ENCODE results near the gene DLGAP4.

GRCh38 chr20:36370991-36371790 lies 65.1 kb downstream of the DLGAP4 start:
- TF ChIP-seq CTCF (IDR thresholded peaks at IDR 0.05 in 8 of 11, conservative IDR thresholded peaks at IDR 0.05 in 3 of 11) (no peak), POLR2A (IDR thresholded peaks at IDR 0.05) (no peak)
